ENCODE data around the gene CDH4. TPM values are rescaled to one million over a fixed set of nuclear protein-coding genes. Genes with fewer than 3 reads are reported as not detected.

CDH4 gene
- polyA plus RNA-seq, 1 donor from 2014 or later: not detected

DNA sequence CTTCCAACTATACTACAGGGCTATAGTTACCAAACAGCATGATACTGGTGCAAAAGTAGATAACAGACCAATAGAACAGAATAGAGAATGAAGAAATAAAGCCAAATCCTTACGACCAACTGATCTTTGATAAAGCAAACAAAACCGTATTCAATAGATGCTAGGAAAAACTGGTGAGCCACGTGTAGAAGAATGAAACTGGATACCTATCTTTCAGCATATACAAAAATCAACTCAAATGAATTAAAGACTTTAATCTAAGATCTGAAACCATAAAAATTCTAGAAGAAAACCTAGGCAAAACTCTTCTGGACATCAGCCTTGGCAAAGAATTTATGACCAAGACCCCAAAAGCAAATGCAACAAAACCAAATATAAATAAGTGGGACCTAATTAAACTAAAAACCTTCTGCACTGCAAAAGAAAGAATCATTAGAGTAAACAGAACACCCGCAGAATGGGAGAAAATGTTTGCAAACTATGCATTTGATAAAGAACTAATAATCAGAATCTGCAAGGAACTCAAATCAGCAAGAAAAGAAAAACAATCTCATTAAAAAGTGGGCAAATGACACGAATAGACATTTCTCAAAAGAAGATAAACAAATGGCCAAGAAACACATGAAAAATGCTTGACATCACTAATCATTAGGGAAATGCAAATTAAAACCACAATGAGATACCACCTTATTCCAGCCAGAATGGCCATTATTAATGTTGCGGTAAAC lies 703.8 kb downstream of the CDH4 start:
- Mint-ChIP-seq H3K27ac (no peak overlapping the region), H3K27me3 (peaks cover 26% of the 10 kb centered on the region), H3K4me3 (no peak overlapping the region), H3K4me1 (no peaks in the 10 kb centered on the region), H3K36me3 (no peaks in the 10 kb centered on the region), H3K9me3 (no peaks in the 10 kb centered on the region)

- Mint-ChIP-seq H3K4me1 (no peaks in the 10 kb centered on the region), H3K4me3 (no peak overlapping the region), H3K9me3 (peaks cover 0 to 2% (median 0%) of the 10 kb centered on the region in 3 donors), H3K27ac (no peak overlapping the region), H3K36me3 (peaks cover under 1% of the 10 kb centered on the region), H3K27me3 (peaks cover 25% of the 10 kb centered on the region)
These were observed 704.6 kb downstream of the CDH4 start for GRCh38 chr20:61956396-61957342.

DNA sequence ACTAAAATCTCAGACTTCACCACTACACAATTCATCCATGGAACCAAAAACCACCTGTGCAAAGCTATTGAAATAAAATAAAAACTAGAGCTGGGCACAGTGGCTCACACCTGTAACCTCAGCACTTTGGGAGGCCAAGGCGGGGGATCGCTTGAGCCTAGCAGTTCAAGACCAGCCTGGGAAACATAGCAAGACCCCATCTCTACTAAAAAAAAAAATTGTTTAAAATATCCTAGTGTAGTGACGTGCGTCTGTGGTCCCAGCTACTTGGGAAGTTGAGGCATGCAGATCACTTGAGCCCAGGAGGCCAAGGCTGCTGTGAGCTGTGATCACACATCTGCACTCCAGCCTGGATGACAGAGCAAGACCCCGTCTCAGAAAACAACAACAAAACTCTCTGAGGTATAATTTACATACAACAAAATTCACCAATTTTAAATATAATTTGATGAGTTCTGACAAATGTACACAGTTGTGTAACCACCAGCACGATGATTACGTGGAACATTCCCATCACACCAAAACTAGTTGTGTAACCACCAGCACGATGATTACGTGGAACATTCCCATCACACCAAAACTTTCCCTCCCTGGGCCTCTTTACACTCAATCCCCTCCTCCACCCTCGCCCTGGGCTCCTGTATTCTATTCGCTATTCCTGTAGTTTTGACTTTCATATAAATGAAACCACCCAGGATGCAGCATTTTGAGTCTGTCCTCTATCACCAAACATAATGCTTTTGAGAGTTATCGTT lies 706.1 kb downstream of the CDH4 start:
- H3K4me1 Mint-ChIP-seq: no peaks in the 10 kb centered on the region
- peaks cover 19% of the 10 kb centered on the region for H3K27me3 Mint-ChIP-seq
- H3K4me3 Mint-ChIP-seq: no peak overlapping the region
- H3K27ac Mint-ChIP-seq: no peak overlapping the region
- peaks cover 0 to 2% (median 0%) of the 10 kb centered on the region in 3 donors for H3K9me3 Mint-ChIP-seq
- H3K36me3 Mint-ChIP-seq: peaks cover 1% of the 10 kb centered on the region

- Mint-ChIP-seq H3K36me3 (peaks cover 1% of the 10 kb centered on the region), H3K9me3 (peaks cover 0 to 5% (median 4%) of the 10 kb centered on the region in 3 donors), H3K27ac (no peak overlapping the region), H3K4me3 (no peak overlapping the region), H3K4me1 (no peaks in the 10 kb centered on the region), H3K27me3 (peaks cover 15% of the 10 kb centered on the region)
These were observed 707.0 kb downstream of the CDH4 start for GRCh38 chr20:61958773-61959700.

DNA sequence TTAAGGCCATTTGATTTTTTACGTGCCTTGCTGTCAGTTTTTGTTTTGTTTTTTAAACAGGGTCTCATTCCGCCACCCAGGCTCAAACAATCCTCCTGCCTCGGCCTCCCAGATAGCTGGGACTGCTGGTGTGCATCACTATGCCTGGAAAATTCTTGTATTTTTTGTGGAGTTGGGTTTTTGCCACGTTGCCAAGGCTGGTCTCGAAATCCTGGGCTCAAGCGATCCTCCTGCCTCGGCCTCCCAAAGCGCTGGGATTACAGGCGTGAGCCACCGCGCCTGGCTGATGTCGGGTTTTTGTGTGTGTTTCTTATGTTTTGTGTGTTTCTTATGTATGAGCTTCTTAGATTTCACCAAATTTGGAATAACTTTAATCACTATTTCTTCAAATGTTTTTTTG lies 708.8 kb downstream of the CDH4 start:
- Mint-ChIP-seq H3K36me3 (peaks cover 1% of the 10 kb centered on the region), H3K9me3 (peaks cover 0 to 5% (median 4%) of the 10 kb centered on the region in 3 donors), H3K27ac (no peak overlapping the region), H3K4me3 (no peak overlapping the region), H3K4me1 (no peaks in the 10 kb centered on the region), H3K27me3 (peaks cover 8% of the 10 kb centered on the region)

DNA sequence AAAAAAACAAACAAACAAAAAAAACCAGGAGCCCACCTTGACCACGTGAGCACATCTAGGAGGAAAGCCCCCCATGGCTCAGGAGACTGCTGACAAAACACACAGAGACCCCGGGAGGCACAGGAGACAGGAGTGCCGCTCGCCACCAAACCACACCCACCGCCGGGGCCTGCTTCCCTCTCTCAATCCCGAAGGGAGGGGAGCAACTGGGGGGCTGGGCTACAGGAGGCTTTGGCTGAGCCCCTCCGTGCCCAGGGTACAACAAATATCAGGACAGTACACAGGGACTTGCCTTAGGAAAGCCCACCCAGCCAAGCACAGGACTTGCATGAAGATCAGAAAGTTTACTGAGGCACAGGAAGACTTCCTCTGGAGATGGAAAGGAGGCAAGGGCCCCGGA lies 711.1 kb downstream of the CDH4 start:
- peaks cover 7% of the 10 kb centered on the region for H3K27me3 Mint-ChIP-seq
- H3K36me3 Mint-ChIP-seq: peaks cover 1% of the 10 kb centered on the region
- H3K4me1 Mint-ChIP-seq: no peaks in the 10 kb centered on the region
- H3K9me3 Mint-ChIP-seq: peaks cover 0 to 5% (median 4%) of the 10 kb centered on the region in 3 donors
- no peak overlapping the region for H3K4me3 Mint-ChIP-seq
- H3K27ac Mint-ChIP-seq: no peak overlapping the region

GRCh38 chr20:61963885-61964674 lies 712.0 kb downstream of the CDH4 start:
- Mint-ChIP-seq H3K4me3 (no peak overlapping the region), H3K36me3 (peaks cover 1% of the 10 kb centered on the region), H3K9me3 (peaks cover 0 to 5% (median 4%) of the 10 kb centered on the region in 3 donors), H3K4me1 (no peaks in the 10 kb centered on the region), H3K27ac (no peak overlapping the region), H3K27me3 (peaks cover 7% of the 10 kb centered on the region)

- H3K4me3 Mint-ChIP-seq: no peak overlapping the region
- H3K9me3 Mint-ChIP-seq: peaks cover 0 to 5% (median 4%) of the 10 kb centered on the region in 3 donors
- peaks cover 1% of the 10 kb centered on the region for H3K36me3 Mint-ChIP-seq
- H3K27me3 Mint-ChIP-seq: peaks cover 7% of the 10 kb centered on the region
- no peaks in the 10 kb centered on the region for H3K4me1 Mint-ChIP-seq
- no peak overlapping the region for H3K27ac Mint-ChIP-seq
These were observed 712.9 kb downstream of the CDH4 start for GRCh38 chr20:61964675-61965605.

- Mint-ChIP-seq H3K27me3 (peaks cover 7% of the 10 kb centered on the region), H3K4me1 (no peaks in the 10 kb centered on the region), H3K36me3 (peaks cover 3% of the 10 kb centered on the region), H3K9me3 (peaks cover 0 to 5% (median 4%) of the 10 kb centered on the region in 3 donors), H3K27ac (no peak overlapping the region), H3K4me3 (no peak overlapping the region)
These were observed 713.8 kb downstream of the CDH4 start for GRCh38 chr20:61965606-61966491.

- Mint-ChIP-seq H3K4me1 (no peaks in the 10 kb centered on the region), H3K27ac (no peak overlapping the region), H3K27me3 (peaks cover 7% of the 10 kb centered on the region), H3K4me3 (peak overlapping the region in 1 of 4 donors; percentile 28), H3K9me3 (peaks cover 0 to 4% (median 3%) of the 10 kb centered on the region in 3 donors), H3K36me3 (peaks cover 2% of the 10 kb centered on the region)
These were observed 714.6 kb downstream of the CDH4 start for GRCh38 chr20:61966492-61967244.

DNA sequence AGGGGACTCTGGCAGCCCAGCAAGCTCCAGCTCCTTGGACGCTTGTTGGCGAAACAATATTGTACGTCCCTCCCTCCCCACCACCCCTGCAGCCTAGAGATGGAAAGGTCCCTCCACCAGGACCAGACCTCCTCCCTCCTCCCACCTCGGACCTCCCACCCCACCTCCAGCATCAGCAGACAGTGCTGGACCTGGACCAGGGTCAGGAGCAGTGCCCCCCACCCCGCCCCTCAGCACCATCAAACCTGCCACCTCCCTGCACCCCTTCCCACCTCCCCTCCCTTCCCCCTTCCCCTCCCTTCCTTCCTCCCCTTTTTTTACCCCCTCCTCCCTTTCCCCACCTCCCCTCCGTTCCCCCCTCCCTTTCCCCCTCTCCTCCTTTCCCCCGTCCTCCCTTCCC lies 715.2 kb downstream of the CDH4 start:
- Mint-ChIP-seq H3K27ac (no peak overlapping the region), H3K4me1 (no peaks in the 10 kb centered on the region), H3K9me3 (peaks cover 0 to 4% (median 3%) of the 10 kb centered on the region in 3 donors), H3K27me3 (peaks cover 7% of the 10 kb centered on the region), H3K36me3 (peaks cover 2% of the 10 kb centered on the region), H3K4me3 (no peak overlapping the region)
